SK-N-MC (cell line): ENCODE measurements around the gene PDCD1LG2.

Source experiments
- EZH2 ChIP-seq: fragments of 200-600 bp; sonication (generic); IDR thresholded peaks from one replicate; pipeline ENCODE4 v1.6.1; 2017; ENCODE audit warnings: antibody characterized with exemption
- POLR2AphosphoS5 ChIP-seq: IDR thresholded peaks from 2 replicates; pipeline ENCODE4 v1.6.1; 2012; ENCODE audit warnings: mild to moderate bottlenecking, low read depth, low read length, borderline replicate concordance

DNA sequence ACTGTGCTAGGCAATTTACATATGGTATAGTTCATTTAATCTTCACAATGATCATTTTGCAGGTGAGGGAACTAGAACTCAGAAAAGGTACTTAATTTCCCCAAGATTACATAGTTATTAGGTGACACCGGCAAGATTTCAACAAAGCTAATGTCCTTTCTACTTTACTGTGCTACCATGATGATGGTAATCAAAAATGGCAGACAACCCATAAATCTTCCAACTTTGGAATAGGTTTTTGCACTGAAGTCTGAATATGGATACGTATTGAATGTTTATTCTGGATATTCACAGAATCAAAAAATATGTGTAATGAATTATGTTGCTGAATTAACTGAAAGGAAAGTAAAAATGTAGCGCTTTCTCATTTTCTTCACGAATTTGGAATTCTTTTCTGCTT is 13.8 kb downstream of the PDCD1LG2 start:
- TF ChIP-seq POLR2AphosphoS5 (no peak), EZH2 (no peak)
